ENCODE results near the gene GPAM. TPM values are rescaled to one million over a fixed set of nuclear protein-coding genes. Genes with fewer than 3 reads are reported as not detected.
"Not testable (repeated sequence)": the region's sequence is repeated elsewhere in the genome, so short reads cannot be mapped to it uniquely, and the experiment has no call there.

The GPAM gene, protein sequence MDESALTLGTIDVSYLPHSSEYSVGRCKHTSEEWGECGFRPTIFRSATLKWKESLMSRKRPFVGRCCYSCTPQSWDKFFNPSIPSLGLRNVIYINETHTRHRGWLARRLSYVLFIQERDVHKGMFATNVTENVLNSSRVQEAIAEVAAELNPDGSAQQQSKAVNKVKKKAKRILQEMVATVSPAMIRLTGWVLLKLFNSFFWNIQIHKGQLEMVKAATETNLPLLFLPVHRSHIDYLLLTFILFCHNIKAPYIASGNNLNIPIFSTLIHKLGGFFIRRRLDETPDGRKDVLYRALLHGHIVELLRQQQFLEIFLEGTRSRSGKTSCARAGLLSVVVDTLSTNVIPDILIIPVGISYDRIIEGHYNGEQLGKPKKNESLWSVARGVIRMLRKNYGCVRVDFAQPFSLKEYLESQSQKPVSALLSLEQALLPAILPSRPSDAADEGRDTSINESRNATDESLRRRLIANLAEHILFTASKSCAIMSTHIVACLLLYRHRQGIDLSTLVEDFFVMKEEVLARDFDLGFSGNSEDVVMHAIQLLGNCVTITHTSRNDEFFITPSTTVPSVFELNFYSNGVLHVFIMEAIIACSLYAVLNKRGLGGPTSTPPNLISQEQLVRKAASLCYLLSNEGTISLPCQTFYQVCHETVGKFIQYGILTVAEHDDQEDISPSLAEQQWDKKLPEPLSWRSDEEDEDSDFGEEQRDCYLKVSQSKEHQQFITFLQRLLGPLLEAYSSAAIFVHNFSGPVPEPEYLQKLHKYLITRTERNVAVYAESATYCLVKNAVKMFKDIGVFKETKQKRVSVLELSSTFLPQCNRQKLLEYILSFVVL
- 15.6 TPM for polyA plus RNA-seq (ENCODE audit: insufficient read length)

DNA sequence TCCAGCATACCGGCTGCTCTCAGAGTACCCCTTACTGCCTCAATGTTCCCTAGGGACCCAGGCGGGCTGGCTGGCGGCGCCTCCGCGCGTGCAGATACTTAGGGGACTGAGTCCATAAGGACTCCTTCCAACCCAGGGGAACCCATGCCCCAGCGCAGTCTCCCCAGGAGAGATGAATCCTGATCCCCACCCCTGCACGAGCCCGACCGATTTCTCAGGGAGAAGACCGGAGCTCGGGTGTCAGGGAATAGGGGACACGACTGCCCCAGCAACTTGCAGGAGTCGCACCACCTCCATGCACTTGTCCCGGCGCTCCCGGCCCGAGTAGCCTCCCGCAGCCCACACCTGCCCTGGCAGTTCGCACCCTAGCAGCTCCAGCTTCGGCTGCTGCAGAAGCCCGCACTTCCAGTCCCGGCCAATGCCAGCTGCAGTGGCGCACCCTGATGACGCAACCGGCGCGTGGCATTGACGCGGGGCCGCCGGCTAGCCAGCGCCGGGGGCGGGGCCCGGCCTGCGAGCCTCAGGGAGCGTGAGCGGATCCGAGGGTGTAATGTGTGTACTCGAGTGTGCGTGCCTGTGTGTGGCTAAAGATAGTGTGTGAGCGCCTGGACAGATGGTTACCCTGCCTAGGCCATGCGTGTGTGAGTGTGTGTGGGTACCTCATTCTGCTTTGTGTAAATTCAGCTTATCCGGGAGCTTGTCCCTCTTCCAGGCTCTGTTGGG, at the start of gene GPAM:
TSS of gene GPAM (minus strand) at position 437 of the 723 bp plus-strand sequence. CDS start 1,981 bp downstream, outside the sequence.
- DNase-seq, result peak; percentile 93

DNA sequence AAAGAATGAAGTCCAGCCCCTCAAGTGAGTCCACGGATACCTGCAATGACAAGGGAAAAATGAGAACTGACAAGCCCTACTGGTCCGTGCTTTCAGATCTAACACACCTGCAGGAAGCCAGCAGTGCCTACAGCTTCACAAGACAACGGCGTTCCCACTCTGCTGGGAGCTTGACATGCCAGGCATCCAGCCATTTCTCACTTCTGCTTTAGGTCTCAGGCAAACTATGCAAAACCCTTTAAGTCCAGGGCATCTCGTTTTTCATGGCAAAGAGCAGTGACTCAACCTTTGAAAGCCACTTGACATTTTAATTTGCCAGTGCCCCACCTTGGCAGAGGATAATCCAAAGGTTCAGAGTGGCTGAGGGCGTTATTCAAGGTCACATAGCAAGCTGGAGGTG, 49.1 kb upstream of the GPAM start:
- DNase-seq, result no peak

DNA sequence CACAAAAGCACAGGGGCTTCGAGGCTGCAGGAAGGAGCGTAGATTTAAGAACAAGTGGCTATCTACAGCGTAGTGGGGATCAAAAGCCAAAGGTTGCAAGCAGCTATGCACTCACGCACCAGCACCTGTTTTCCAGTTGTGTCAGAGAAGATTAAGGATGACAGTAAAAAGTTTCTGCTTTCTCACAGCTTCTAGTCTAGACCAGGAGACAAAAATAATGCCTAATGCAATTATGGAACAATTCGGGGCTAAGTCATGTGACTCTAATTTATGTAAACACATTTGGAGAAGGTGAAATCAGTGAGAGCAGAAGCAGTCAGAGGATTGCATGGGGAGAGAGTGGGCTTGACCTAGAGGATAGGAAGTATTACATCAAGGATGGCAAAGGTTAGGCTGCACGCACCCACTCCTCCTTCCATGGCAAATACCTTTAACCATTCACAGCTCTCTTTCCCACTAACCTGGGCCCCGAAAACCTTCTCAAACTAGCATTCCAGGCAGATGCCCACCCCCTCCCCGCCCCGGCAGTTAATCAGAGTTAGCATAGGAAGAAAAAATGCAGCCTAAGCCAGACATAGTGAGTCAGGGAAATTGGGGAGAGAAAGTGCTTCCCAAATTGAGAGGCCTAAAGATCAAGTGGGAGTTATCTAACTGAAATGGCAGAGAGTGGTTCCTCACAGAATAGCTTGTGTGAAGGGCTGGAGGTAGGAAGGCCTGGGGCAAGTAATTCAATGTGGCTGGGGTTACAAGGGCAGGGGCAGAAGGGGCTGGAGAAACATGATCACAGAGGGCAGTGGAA, 48.2 kb upstream of the GPAM start:
- DNase-seq, result no peak

DNA sequence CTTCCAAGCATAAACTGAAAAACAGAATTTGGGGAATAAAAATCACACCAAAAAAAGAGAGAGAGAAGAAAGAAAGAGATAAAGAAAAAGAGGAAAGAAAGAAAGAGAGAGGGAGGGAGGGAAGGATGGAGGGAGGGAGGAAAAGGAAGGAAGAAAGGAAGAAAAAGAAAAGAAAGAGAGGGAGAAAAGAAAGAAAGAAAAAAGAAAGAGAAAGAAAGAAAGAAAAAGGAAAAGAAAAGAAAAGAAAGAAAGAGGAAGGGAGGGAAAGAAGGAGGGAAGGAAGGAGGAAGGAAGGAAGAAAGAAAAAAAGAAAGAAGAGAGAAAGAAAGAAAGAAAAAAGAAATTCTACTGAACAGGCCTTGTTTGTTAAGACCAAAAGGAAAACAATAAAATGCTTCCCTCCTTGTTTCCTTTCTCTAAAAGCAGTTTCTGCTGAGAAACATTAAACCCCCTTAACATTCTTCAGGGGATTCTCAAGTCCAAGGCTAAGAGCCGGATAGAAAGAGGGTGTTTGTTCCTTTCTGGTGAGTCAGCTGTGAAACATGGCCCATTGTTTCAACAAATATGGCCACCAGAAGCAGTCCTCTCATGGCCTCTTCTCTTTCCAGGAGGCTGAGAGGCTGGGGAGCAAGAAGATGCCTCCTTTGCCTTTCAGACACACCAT, 46.9 kb upstream of the GPAM start:
- DNase-seq, result no peak

- no peak for DNase-seq
Observed at GRCh38 chr10:112229901-112230300, 46.3 kb upstream of the GPAM start.

DNA sequence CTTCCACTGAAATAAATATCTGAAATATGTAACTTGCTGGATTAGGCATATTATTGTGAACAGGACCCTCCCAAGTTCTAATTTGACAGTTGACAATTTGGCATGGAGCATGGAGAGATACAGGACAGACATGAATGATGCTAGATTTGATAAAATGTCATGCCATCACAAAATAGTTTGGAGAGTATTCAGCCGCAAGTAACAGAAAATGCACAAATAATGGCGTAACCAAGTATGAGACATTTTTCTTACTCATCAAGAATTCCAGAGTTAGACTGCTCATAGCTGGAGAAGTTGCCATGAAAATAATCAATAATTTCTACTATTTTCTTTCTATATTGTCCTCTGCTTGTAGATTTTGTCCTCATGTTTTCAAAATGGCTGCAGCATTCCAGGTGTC, 45.5 kb upstream of the GPAM start:
- no peak for DNase-seq

DNA sequence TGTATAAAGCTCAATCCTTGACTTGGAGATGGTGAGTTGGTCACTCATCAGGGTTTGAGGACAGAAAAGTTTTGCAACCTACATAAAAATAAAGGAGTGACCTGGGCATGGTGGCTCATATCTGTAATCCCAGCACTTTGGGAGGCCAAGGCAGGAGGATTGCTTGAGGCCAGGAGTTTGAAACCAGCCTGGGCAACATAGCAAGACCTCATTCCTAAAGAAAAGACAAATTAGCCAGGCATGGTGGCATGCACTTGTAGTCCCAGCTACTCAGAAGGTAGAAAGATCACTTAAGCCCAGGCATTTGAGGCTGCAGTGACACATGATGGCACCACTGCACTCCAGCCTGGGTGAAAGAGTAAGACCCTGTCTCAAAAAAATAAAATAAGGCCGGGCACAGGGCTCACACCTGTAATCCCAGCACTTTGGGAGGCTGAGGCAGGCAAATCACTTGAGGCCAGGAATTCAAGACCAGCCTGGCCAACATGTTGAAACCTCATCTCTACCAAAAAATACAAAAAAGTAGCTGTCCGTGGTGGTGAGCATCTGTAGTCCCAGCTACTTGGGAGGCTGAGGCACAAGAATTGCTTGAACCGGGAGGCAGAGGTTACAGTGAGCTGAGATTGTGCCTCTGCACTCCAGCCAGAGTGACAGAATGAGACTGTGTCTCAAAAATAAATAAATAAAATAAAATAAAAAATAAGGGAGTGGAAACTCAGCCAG, 45.0 kb upstream of the GPAM start:
- not testable (repeated sequence) for DNase-seq

DNA sequence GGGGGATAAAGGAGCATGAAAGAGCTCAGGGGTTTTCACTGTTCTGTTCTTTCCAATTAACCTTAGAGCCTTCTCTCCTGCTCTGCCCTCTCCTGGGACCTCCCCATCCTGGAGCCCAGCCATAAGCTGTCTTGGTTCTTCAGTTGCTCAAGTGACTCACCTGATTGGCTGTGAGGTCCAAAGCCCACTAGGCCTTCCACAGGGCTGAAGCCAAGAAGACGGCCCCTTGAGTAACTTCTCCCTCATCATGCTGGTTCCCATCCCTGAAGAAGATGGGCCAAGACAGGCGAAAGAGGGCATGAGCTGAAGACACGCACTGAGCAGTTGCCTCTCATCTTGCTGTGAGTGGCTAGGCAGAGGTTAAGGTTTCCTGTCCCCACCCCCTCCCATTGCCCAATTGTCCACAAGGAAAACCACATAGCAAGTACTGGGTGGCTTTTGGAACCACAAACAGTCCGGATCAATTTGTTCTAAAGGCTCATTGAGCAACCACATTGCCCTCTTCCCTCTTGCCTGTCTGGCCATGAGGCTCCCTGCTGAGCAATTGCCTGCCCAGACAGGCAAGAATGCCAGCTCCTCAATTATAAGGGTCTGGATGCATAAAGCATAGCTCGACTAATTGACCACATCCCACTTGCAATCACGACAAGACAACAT, 43.9 kb upstream of the GPAM start:
- no peak for DNase-seq

- DNase-seq, result no peak
Observed at GRCh38 chr10:112226439-112227248, 43.1 kb upstream of the GPAM start.

- DNase-seq, result no peak
Observed at GRCh38 chr10:112225771-112226438, 42.3 kb upstream of the GPAM start.

DNA sequence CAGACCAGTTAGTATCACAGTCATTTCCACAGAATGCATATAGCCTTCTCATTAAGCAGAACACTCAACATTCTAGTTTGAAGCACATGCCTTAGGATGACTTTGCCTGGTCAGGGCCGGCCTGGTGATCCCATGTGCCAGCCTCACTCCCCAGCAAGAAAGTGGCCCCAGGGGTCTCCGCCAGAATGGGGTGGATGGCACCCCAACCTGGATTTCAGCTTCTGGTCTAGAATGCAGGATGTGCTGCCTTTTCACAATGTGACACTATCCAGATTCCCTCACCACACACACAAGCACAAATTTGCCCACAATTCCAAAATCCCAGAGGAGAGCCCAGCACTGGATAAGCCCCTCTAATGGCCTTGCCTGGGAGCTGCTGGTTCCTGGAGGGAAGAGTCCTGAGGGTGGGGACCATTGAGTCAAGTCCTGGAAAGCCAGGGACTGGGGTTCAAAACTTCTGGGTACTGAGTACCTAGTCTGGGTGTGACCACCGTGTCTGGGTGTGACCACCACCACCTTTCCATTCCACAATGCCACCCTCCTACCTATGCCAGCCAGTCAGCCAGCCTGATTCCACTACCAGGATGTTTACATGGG, 41.5 kb upstream of the GPAM start:
- DNase-seq, result no peak

DNA sequence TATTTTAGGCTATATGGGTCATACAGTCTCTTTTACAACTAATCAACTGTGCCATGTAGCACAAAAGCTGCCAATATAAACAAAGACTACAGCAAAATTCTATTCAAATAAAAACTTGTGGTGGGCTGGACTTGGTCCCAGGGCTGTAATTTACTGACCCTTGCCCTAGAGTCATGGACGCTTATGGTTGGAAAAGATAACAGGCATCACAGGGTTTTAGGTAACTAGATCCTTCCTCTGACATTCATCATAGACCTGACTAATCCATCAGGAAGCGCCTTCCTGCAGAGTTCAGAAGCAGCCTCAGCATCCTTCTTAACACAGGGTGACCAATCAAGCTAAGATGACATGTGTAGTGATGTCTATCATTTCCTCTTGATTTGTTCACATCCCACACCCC, 40.2 kb upstream of the GPAM start:
- no peak for DNase-seq

DNA sequence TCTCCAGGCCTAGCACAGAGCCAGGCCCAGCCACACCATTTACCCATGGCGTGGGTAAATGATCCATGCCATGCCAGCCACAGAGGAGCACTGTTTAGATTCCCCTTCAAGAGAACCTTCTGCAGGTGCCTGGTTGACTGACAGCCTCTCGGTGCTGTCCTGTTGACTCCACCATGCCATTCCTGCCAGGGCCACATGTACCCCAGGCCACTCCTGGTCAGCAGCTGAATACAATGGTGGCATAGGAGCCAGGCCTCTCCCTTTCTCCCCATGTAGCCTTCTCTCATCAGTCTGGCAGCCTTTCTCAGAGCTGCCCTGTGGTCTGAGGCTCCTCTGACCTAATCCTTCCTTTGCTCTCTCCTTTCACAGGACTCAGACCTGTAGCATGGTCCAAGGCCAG, 39.2 kb upstream of the GPAM start:
- no peak for DNase-seq

- DNase-seq, result no peak
Observed at GRCh38 chr10:112221545-112221944, 38.0 kb upstream of the GPAM start.

DNA sequence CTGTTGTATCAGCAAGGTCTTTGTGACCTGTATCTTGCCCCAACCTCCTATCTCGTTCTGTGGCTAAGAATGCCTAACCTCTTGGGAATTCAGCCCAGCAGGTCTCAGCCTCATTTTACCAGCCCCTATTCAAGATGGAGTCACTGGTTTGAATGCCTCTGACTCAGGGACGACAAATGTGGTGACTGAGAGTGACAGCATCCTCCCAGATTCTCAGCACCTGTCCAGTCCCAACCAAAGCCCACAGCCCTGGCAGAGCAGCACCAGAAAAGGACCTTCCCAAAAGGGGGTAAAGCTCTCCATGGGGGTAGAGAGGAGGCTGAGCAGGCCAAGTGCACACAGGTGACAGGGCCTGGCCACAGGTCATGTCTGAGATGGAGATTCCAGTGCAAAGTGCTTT, 35.4 kb upstream of the GPAM start:
- no peak for DNase-seq

- DNase-seq, result no peak
Observed at GRCh38 chr10:112218036-112218390, 34.4 kb upstream of the GPAM start.

GRCh38 chr10:112217386-112218035, 33.9 kb upstream of the GPAM start:
- DNase-seq, result no peak

DNA sequence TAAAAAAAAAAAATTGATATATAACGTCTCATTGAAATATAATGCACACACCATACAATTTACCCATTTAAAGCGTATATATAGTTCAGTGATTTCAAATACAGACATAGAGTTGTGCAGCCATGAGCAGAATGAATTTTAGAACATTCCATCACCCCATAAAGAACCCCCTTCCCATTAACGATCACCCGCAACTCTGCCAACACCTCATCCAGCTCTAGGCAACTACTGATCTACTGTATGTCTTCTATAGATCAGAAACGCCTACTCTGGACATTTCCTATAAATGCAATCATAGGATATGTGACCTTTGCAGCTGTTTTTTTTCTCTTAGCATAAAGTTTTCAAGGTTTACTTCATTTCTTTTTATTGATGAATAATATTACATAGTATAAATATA, 33.4 kb upstream of the GPAM start:
- no peak for DNase-seq
